GM10266 (cell line): ENCODE measurements around the gene MRPL20.
"Not testable (repeated sequence)": the region's sequence is repeated elsewhere in the genome, so short reads cannot be mapped to it uniquely, and the experiment has no call there.

ENCODE experiments used
- DNase-seq: peaks from one replicate; pipeline ENCODE4 v3.0.0; 2012; ENCODE audit errors: extremely low spot score
- TF ChIP-seq, protein P1 (sequence below): IDR thresholded peaks from 2 replicates; pipeline ENCODE4 v1.5.1; 2012; ENCODE audit warnings: mild to moderate bottlenecking, low read depth; ENCODE audit not compliant: control insufficient read depth, insufficient read depth; ENCODE audit errors: missing control alignments

The MRPL20 gene

DNA sequence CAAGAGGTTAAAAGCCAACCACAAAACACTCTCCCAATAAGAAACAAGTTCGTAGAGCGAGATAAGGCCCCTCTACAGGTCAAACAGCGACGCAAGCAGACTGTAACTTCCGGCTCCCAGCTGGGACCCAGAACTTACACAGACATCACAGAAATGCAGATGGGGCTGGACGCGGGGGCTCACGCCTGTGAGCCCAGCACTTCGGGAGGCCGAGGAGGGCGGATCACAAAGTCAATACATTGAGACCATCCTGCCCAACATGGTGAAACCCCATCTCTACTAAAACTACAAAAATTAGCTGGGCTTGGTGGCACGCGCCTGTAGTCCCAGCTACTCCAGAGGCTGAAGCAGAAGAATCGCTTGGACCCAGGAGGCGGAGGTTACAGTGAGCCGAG lies 19.0 kb downstream of the MRPL20 start:
- TF ChIP-seq, protein P1, sequence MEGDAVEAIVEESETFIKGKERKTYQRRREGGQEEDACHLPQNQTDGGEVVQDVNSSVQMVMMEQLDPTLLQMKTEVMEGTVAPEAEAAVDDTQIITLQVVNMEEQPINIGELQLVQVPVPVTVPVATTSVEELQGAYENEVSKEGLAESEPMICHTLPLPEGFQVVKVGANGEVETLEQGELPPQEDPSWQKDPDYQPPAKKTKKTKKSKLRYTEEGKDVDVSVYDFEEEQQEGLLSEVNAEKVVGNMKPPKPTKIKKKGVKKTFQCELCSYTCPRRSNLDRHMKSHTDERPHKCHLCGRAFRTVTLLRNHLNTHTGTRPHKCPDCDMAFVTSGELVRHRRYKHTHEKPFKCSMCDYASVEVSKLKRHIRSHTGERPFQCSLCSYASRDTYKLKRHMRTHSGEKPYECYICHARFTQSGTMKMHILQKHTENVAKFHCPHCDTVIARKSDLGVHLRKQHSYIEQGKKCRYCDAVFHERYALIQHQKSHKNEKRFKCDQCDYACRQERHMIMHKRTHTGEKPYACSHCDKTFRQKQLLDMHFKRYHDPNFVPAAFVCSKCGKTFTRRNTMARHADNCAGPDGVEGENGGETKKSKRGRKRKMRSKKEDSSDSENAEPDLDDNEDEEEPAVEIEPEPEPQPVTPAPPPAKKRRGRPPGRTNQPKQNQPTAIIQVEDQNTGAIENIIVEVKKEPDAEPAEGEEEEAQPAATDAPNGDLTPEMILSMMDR: no peak
- DNase-seq: no peak

DNA sequence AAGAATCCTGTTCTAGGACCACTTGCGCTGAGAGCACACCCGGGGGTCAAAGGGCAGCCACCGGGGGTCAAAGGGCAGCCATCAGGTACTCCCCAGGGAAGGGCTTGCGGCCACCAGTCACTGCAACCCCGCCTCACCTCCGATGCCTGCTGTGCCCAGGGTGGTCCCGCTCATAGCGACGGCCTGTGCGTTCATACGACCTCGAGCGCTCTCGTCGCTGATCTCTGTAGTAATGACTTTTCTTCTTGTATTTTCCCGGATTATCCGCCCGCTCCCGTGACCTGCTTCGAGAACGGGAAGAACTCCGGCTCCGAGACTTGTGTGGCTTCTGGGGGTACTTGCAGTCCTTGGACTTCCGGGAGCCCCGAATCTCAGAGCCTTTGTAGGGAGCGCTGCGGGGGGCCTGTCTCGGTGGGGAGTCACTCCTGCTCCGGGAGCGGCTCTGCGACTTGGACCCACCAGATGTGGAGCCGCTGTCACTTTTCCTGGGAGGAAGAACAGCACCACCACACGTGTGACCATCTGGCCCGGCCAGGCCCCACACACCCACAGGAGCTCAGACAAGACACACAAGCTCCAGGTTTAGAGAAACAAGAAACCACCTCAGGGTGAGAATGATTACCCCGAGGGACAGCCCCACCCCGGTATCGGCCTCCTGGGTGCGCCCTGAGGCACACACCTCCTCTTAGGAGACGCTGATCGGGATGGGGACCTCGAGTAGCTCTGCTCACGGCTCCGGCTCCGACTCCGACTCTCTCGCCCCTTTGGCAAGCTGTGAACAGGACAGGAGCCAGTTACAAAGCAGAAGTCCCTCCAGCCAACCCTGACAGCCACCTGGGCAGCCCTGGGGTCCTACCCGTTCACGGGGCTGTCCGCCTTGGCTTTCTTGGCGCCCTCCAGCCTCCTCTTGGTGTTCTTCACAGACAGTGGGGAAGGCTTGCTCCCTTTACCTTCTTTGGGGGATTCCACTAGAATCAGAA lies 19.7 kb downstream of the MRPL20 start:
- TF ChIP-seq, protein P1: no peak

DNA sequence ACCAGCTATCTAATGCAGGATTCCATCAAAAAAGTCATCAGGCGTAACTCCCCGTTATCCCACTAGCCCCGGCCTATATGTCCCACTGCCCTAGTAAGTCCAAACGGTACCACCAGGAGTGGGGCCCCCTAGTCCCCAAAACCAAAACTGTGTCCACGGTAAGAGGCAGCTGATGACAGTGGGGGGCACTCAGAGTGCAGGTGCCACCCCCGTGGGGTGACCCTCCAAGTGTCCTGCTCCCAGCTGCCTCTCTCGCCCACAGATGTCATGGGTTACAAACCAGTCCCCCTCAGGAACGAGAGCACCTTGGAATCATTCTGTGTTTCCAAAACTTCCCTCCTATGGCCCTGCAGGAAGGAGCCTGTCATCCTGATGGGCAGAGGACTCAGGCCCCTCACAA lies 21.2 kb downstream of the MRPL20 start:
- TF ChIP-seq, protein P1: no peak
- DNase-seq: no peak

More for the DNA sequence above, 19.7 kb downstream of the MRPL20 start:
- DNase-seq: no peak

DNA sequence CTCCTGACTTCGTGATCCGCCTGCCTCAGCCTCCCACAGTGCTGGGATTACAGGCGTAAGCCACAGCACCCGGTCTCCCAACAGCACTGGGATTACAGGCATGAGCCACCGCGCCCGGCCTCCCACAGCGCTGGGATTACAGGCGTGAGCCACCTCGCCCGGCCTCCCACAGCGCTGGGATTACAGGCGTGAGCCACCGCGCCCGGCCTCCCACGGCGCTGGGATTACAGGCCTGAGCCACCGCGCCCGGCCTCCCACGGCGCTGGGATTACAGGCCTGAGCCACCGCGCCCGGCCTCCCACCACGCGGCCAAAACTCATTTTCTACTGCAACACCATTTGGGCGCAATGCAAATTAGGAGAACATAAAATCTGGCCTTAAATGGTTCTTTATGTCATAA lies 21.8 kb downstream of the MRPL20 start:
- not testable (repeated sequence) for DNase-seq

DNA sequence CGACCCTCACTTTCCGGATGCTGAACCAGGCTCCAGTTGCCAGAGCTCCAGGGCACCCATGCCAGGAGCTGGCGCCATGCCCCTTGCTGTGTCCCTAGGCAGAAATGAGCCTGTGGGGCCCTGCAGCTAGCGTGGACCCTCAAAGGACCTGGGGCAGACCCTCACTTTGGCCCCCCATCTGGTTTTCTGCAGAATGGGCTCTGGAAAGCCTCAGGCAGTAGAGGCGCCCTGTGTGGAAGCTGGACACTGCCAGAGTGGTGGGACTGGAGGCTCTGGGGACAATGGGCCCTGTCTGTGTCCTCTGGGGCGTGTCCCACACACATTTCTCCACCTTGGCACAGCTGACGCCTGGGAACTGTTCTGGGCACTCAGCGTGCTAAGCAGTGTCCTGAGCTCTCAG lies 25.8 kb downstream of the MRPL20 start:
- no peak for DNase-seq
- TF ChIP-seq, protein P1: no peak

DNA sequence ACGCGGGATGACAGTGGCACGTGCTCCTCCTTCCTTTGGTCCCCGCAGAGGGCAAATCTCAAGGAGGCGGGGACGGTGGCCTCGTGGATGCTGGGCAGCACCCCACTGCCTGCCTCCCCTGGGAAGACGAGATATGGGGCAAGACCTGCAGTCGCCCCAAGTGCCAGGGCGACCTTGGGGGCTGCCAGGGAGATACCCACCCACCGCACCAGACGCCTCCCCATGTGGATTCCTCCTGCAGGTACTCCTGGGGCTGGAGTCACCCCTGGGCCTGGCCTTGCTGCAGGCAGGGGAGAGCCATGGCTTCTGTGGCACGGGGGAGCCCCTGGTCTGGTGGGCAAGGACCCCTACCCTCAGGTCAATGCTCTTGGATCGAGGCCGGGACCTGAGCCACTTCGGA lies 26.2 kb downstream of the MRPL20 start:
- TF ChIP-seq, protein P1: no peak
- no peak for DNase-seq

DNA sequence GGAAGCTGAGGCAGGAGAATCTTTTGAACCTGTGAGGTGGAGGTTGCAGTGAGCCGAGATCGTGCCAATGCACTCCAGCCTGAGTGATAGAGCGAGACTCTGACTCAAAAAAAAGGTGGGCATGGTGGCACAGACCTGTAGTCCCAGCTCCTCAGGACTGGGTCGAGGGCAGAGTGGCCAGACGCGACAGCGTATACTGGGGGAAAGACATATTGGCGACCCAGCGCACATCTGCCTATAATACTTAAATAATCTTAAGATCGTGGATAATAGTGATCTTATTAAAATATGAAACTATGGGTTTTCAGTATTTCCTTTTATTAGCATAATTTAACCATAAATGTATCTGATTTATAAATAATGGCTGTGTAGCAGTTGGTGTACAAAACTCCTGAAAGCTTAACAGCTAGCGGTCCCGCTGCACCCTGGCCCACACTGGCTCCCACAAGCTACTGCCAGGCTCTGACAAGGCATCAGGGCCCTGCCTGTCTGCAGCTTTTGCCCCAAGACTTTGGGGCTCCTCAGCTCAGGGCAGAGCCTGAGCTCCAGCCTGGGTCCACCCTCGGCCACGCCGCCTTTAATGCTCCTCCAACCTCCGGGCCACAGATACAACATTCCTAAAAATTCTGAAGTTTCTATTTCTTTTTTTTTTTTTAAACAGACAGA lies 29.4 kb downstream of the MRPL20 start:
- DNase-seq: no peak
- TF ChIP-seq, protein P1: no peak
